ENCODE data around the gene CNTFR. TPM values are rescaled to one million over a fixed set of nuclear protein-coding genes. Genes with fewer than 3 reads are reported as not detected.
"Not testable (repeated sequence)": the region's sequence is repeated elsewhere in the genome, so short reads cannot be mapped to it uniquely, and the experiment has no call there.

CNTFR gene, protein sequence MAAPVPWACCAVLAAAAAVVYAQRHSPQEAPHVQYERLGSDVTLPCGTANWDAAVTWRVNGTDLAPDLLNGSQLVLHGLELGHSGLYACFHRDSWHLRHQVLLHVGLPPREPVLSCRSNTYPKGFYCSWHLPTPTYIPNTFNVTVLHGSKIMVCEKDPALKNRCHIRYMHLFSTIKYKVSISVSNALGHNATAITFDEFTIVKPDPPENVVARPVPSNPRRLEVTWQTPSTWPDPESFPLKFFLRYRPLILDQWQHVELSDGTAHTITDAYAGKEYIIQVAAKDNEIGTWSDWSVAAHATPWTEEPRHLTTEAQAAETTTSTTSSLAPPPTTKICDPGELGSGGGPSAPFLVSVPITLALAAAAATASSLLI
- total RNA-seq (2014; rRNA removed; shearing (Covaris generic)) (not detected in 2 replicates), total RNA-seq (2022) (not detected in 2 replicates), Bru-seq, nascent RNA (not detected), BruChase-seq, experiment 1, labeled RNA remaining after a 6-hour chase (percentile 4 among the genes with signal in this experiment), BruChase-seq, experiment 2, labeled RNA remaining after a 2-hour chase (percentile 4 among the genes with signal in this experiment)
- long read RNA-seq: 0 reads

DNA sequence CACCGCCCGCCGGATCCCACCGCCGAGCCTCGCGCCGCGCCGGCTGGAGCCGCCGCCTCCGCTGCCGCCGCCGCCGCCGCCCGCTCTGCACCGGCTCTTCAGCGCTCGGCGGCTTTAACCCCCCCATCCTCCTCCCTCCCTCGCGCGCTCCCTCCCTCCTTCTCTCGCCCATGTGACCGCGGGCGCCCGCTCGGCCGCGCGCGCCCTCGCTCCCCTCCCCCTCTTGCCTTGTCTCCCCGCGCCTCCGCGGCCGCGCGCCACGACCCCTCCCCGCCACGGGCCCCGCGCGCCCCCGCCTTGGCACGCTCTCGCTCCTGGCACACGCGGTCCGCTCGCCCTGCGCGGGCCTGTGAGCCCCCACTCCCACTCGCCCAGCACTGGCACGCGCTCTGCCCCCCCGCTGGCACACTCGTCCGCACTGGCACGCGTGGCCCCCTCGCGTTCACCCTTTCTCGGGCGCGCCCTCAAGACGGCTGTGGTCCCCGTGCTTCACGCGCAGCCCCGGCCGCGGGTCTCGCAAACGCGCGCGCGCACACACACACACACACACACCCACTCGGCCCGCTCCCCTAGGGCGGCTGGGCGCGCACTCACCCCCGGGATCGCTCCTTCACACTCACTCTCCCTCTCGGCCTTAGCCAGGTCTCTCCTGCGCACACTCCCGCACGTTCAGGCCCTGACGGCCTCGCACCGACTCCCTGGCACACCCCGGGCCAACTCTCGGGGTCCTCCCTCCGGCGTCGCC lies at the start of gene CNTFR:
Gene CNTFR (minus strand): TSS at position 89 of the 745 bp plus-strand sequence. CDS start 20,743 bp downstream, outside the sequence.
- ChIA-PET CTCF (ENCODE audit: unreplicated experiment) (no interaction called here), POLR2A (no interaction called here)
- TF ChIP-seq, protein P1, sequence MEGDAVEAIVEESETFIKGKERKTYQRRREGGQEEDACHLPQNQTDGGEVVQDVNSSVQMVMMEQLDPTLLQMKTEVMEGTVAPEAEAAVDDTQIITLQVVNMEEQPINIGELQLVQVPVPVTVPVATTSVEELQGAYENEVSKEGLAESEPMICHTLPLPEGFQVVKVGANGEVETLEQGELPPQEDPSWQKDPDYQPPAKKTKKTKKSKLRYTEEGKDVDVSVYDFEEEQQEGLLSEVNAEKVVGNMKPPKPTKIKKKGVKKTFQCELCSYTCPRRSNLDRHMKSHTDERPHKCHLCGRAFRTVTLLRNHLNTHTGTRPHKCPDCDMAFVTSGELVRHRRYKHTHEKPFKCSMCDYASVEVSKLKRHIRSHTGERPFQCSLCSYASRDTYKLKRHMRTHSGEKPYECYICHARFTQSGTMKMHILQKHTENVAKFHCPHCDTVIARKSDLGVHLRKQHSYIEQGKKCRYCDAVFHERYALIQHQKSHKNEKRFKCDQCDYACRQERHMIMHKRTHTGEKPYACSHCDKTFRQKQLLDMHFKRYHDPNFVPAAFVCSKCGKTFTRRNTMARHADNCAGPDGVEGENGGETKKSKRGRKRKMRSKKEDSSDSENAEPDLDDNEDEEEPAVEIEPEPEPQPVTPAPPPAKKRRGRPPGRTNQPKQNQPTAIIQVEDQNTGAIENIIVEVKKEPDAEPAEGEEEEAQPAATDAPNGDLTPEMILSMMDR (conservative IDR thresholded peaks at IDR 0.05; ENCODE audit: low read length): no peak
- no peak for TF ChIP-seq EZH2phosphoT487 (IDR thresholded peaks at IDR 0.05; ENCODE audit: borderline replicate concordance, low read depth, low read length)
- Histone ChIP-seq H3K9me2 (ENCODE audit: insufficient read depth, low read length) (no peaks in the 10 kb centered on the region), H3K4me1 (ENCODE audit: insufficient read depth, low read length, poor library complexity, severe bottlenecking) (no peaks in the 10 kb centered on the region), H4K20me1 (ENCODE audit: insufficient read depth, low read length) (no peaks in the 10 kb centered on the region; the same call in 1 of the 2 replicates), H3K9me3 (ENCODE audit: low read length) (no peaks in the 10 kb centered on the region), H3K4me2 (ENCODE audit: low read length) (no peak within 1 kb of the TSS), H3K36me3 (ENCODE audit: insufficient read depth, low read length) (no peaks in the 10 kb centered on the region), H3K27ac (ENCODE audit: low read depth, low read length, poor library complexity, severe bottlenecking) (no peak within 1 kb of the TSS), H3K4me3 (ENCODE audit: low read depth, low read length, poor library complexity, severe bottlenecking) (no peak within 1 kb of the TSS), H3K79me2 (ENCODE audit: insufficient read depth, low read depth, low read length) (no peaks in the 10 kb centered on the region), H2AFZ (ENCODE audit: low read length) (no peak within 1 kb of the TSS)
- intact Hi-C loops (cut with micrococcal nuclease; ENCODE audit: unreplicated experiment): no loop called here
- no peak for DNase-seq (ENCODE audit: low spot score)
- no TSS peak for BruUV-seq (replicated peaks)

DNA sequence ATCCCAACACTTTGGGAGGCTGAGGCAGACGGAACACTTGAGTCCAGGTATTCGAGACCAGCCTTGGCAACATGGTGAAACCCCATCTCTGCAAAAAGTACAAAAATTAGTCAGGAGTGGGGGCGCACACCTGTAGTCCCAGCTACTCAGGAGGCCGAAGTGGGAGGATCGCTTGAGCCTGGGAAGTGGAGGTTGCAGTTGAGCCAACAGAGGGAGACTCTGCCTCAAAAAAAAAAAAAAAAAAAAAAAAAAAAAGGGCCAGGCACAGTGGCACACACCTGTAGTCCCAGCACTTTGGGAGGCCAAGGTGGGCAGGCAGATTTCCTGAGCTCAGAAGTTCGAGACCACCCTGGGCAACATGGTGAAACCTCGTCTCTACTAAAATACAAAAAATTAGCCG lies 49.8 kb upstream of the CNTFR start:
- DNase-seq (ENCODE audit: low spot score); H3K4me2 ChIP-seq (ENCODE audit: low read length); H2AFZ ChIP-seq (ENCODE audit: low read length); BruUV-seq (replicated peaks); H3K4me3 ChIP-seq (ENCODE audit: low read depth, low read length, poor library complexity, severe bottlenecking); intact Hi-C loops (cut with micrococcal nuclease; ENCODE audit: unreplicated experiment); H3K27ac ChIP-seq (ENCODE audit: low read depth, low read length, poor library complexity, severe bottlenecking); H3K9me3 ChIP-seq (ENCODE audit: low read length); H3K9me2 ChIP-seq (ENCODE audit: insufficient read depth, low read length); H4K20me1 ChIP-seq (ENCODE audit: insufficient read depth, low read length): not testable (repeated sequence)
- Histone ChIP-seq H3K4me1 (ENCODE audit: insufficient read depth, low read length, poor library complexity, severe bottlenecking) (peaks cover 24% of the 10 kb centered on the region), H3K79me2 (ENCODE audit: insufficient read depth, low read depth, low read length) (peaks cover 20% of the 10 kb centered on the region), H3K36me3 (ENCODE audit: insufficient read depth, low read length) (peaks cover 17% of the 10 kb centered on the region; the same call in 1 of the 2 replicates)
- ChIA-PET CTCF (ENCODE audit: unreplicated experiment) (interaction anchor here (4.5 kb wide), 1 partner anchor 8 kb away, joined by 35 read pairs; the partner anchor contains the start of gene GALT), POLR2A (interaction anchor here (0.6 to 7.3 kb wide), 4 partner anchors 8 to 39 kb away, joined by 3 to 66 read pairs (median 23); partner anchors contain the start of genes DCTN3 and GALT)

DNA sequence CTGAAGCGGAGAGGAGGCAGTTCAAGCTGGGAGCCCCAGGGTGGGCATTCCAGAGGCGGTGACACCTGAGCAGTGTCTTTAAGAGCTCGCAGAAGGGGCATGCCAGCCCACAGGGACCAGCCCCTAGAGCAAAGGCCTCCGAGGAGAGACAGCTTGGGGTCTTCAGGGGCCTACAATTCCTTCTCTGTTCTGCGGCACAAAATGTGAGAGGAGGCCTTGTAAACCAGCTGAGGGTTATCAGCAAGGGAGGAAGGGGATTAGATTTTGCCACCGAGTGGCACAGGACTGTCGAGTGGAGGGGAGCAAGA lies 48.6 kb upstream of the CNTFR start:
- peak overlapping the region; percentile 48 for H3K27ac ChIP-seq (ENCODE audit: low read depth, low read length, poor library complexity, severe bottlenecking)
- TF ChIP-seq, protein P1 (conservative IDR thresholded peaks at IDR 0.05; ENCODE audit: low read length): no peak
- TF ChIP-seq EZH2phosphoT487 (IDR thresholded peaks at IDR 0.05; ENCODE audit: borderline replicate concordance, low read depth, low read length): no peak
- H3K36me3 ChIP-seq (ENCODE audit: insufficient read depth, low read length): peaks cover 21% of the 10 kb centered on the region; the same call in 1 of the 2 replicates
- no peak for DNase-seq (ENCODE audit: low spot score)
- peaks cover 20% of the 10 kb centered on the region for H3K79me2 ChIP-seq (ENCODE audit: insufficient read depth, low read depth, low read length)
- H3K4me3 ChIP-seq (ENCODE audit: low read depth, low read length, poor library complexity, severe bottlenecking): peak overlapping the region; percentile 86
- BruUV-seq (replicated peaks): no TSS peak
- CTCF ChIA-PET (ENCODE audit: unreplicated experiment): interaction anchor here (0.9 to 4.5 kb wide), 3 partner anchors 9 to 27 kb away, joined by 4 to 35 read pairs (median 4); partner anchors contain the start of genes DCTN3 and GALT
- no peaks in the 10 kb centered on the region for H4K20me1 ChIP-seq (ENCODE audit: insufficient read depth, low read length)
- peak overlapping the region; percentile 92 for H3K4me2 ChIP-seq (ENCODE audit: low read length)
- H3K9me3 ChIP-seq (ENCODE audit: low read length): no peaks in the 10 kb centered on the region
- POLR2A ChIA-PET: interaction anchor here (0.6 to 7.3 kb wide), 10 partner anchors 9 to 516 kb away, joined by 3 to 66 read pairs (median 4); partner anchors contain the start of genes DCTN3, GALT and RPP25L
- peak overlapping the region; percentile 86 for H2AFZ ChIP-seq (ENCODE audit: low read length)
- peaks cover 24% of the 10 kb centered on the region for H3K4me1 ChIP-seq (ENCODE audit: insufficient read depth, low read length, poor library complexity, severe bottlenecking)
- intact Hi-C loops (cut with micrococcal nuclease; ENCODE audit: unreplicated experiment): loop anchor here (1.0 kb wide), 1 partner anchor 8 kb away; the partner anchor contains the start of gene GALT
- H3K9me2 ChIP-seq (ENCODE audit: insufficient read depth, low read length): no peaks in the 10 kb centered on the region

All from OCI-LY7 (cell line).